Breast epithelium (tissue), 3 donors: ENCODE measurements around the gene STT3B.

Experiments used
- CTCF ChIP-seq, 3 donors: fragments of 450-650 bp; IDR thresholded peaks; one replicate each; pipeline ENCODE4 v1.5.1; 2016 to 2017; ENCODE audit warnings: antibody characterized with exemption in 3 of 3, mild to moderate bottlenecking in 3 of 3, moderate library complexity in 3 of 3
- POLR2A ChIP-seq: fragments of 450-650 bp; IDR thresholded peaks from one replicate; pipeline ENCODE4 v1.6.1; 2016; ENCODE audit warnings: antibody characterized with exemption, mild to moderate bottlenecking, moderate library complexity

GRCh38 chr3:31502803-31503221, 29.9 kb upstream of the STT3B start:
- TF ChIP-seq CTCF (IDR thresholded peaks at IDR 0.05), result no peak
- no peak for TF ChIP-seq POLR2A
